ENCODE results near the gene TET3.

TET3 gene

DNA sequence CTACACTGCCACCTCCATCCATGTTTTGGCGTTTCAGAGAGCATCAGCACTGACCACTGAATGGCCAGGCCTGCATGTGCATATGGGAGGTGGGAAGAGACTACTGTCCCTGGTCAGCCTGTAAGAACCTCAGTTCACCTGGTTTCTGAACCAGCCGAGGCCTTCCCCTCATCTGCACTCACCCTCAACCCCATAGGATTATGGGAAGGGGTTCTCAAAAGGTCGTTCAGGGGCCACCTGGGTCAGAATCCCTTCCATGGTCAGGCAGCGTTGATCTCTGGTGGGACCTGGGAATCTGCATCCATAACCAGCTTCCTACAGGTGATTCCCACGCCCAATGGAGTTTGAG is 36.7 kb downstream of the TET3 start:
- no peak overlapping the region for H3K4me3 ChIP-seq (ENCODE audit: low read length)
- no peak for DNase-seq (ENCODE audit: low read depth, low spot score)

DNA sequence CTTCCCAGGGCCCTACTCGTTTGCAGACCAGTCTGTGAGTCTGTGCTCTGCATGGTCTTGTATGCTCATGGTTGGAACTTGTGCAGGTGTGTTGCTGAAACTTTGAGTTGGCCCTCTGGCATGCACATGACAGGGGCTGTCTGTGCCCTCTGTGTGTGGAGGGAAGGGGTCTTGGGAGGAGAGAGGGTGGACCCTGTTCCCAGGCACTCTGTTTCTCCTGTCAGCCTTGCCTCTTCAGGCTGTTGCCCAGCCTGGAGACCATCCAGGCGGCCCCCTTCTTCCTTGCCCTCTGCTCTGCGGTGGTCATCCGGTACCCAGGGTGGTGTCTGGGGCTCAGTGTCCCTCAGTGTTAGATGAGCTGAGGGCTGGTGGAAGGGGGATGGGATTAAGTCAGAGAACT is 39.5 kb downstream of the TET3 start:
- no peak for DNase-seq (ENCODE audit: low read depth, low spot score)
- no peak overlapping the region for H3K4me3 ChIP-seq (ENCODE audit: low read length)

DNA sequence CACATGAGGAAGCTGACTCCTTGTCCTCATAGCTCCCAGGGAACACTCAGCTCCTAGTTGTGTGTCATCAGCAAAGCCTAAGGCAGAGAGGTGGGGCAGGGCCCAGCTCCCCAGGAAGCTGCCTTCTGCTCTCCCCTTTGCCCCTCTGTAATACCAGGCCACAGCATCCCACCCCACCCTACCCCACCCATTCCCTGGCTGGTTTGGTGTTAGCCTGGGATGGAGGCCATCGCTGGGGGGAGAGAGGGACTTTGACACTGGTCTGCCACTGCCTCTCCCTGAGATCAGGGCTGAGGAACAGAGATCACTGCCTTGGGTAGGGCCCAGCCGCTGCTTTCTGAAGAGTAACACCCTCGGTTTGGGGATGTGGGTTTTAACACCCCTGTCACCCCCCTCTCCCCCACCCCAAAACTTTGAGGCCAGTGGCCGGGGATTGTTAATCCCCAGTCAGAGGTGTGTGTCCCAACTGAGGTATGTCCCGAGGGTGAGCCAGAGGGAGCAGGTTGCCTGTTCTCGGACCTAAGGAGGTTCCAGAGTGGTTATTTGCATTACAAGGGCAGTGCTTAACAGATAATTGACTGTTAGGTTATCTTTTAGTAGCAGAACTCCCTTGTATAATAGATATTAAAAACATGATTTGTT is 41.4 kb downstream of the TET3 start:
- no peak for DNase-seq (ENCODE audit: low read depth, low spot score)
- H3K4me3 ChIP-seq (ENCODE audit: low read length), result no peak overlapping the region

- H3K4me3 ChIP-seq (ENCODE audit: low read length), result no peak overlapping the region
- DNase-seq (ENCODE audit: low read depth, low spot score), result no peak
These were observed 42.1 kb downstream of the TET3 start for GRCh38 chr2:74026687-74027241.

DNA sequence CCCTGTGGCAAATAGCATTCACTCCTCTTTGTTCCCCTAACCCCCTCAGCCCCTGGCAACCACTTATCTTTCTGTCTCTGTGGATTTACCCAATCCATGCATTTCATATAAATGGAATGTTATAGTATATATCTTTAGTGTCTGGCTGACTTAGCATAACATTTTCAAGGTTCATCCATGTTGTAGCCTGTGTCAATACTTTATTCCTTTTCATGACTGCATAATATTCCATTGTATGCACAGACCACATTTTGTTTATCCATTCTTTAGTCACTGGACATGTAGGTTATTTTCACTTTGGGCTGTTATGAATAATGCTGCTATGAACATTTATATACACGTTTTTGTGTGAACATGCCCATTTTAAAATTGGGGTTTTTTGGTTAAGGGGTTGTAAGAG is 42.8 kb downstream of the TET3 start:
- no peak for DNase-seq (ENCODE audit: low read depth, low spot score)
- H3K4me3 ChIP-seq (ENCODE audit: low read length), result no peak overlapping the region

DNA sequence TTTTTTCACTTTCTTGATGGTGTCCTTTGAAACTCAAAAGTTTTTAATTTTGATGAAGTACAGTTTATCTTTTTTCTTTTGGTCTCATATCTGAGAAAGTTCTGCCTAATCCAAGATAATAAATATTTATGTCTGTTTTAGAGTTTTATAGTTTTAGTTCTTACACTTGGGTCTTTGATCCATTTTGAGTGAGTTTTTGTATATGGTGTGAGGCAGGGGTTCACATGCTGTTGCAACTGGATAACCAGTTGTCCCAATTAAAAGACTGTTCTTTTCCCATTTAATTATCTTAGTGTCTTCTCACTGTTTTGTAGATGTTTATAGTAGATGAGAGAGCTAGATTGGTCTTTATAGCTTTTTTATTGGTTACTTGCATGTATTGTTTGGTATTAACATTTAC is 43.6 kb downstream of the TET3 start:
- H3K4me3 ChIP-seq (ENCODE audit: low read length), result no peak overlapping the region
- DNase-seq (ENCODE audit: low read depth, low spot score), result no peak

- DNase-seq (ENCODE audit: low read depth, low spot score), result no peak
- no peak overlapping the region for H3K4me3 ChIP-seq (ENCODE audit: low read length)
These were observed 44.0 kb downstream of the TET3 start for GRCh38 chr2:74028741-74029140.

DNA sequence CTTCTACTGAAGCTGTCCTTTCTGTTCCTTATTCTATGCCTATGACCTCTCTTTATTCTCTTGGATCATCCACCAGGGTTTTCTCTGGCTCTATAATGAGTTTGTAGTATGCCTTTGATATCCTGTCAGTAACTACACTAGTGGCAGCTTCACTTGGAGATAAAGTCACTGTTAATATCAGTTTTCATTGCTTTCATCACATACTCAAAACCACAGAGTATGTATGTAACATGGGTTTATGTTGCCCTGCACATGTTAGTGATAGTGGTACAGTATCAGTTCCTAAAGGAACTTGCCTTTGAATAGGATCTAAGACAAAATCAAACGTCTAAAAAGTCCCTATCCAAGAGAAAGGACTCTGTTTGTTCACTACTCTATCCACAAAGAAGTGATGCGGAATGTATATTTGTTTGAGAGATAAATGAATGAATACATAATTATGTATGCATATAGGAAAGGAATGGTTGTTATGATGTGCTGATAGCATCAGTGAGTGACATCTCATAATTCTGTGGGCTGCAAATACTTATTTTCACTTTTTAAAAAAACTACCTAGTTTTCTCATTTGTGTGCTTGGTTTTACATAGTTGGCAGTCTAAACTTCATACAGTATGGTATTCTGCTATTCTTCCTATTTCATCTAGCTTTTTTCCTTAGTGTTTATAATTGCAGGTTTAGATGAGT is 45.1 kb downstream of the TET3 start:
- DNase-seq (ENCODE audit: low read depth, low spot score), result no peak
- no peak overlapping the region for H3K4me3 ChIP-seq (ENCODE audit: low read length)

DNA sequence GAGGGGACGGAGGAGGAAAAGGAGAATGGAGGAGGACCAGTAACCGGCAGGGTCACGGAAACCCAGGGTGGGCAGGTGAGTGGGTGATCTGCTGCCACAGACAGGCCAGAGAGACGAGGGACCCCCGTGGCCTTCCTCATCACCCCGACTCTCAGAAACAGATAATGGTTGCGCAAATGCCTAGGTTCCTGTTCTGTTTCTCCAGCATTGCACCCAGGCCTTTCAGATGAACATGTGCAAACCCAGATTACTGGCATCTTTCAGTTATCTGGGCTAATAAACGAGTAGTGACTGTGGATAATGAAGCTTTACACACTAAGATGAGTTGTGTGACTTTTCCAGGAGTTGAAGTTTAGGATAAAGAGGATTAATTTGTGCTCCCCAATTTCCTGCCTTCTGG is 46.5 kb downstream of the TET3 start:
- no peak overlapping the region for H3K4me3 ChIP-seq (ENCODE audit: low read length)

GRCh38 chr2:74031959-74032287 is 47.2 kb downstream of the TET3 start:
- DNase-seq (ENCODE audit: low read depth, low spot score), result no peak
- peak overlapping the region; percentile 17 for H3K4me3 ChIP-seq (ENCODE audit: low read length)

More for the DNA sequence above, 46.5 kb downstream of the TET3 start:
- DNase-seq (ENCODE audit: low read depth, low spot score), result no peak

DNA sequence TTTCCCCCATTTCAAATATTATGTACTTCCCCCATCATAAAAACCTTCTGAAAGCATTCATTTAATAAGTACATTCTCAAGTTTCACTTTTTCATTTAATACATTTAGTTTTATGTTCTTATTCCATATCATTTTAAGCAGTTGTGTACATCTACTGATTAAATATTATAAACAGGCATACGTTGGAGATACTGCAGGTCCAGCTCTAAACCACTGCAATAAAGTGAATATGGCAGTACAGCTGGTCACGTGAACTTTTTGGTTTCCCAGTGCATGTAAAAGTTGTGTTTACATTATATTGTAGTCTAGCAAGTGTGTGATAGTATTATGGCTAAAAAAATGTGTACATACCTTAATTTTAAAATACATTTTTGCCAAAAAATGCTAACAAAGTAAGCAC is 48.7 kb downstream of the TET3 start:
- H3K4me3 ChIP-seq (ENCODE audit: low read length), result no peak overlapping the region
- no peak for DNase-seq (ENCODE audit: low read depth, low spot score)

Data from Jurkat, Clone E6-1 (cell line).